Activated T-helper 9 cell treated with anti-CD3 and anti-CD28 coated beads, Interleukin-2, amount 50 U/mL, for 16 hours (primary cell): Measurements from ENCODE around the gene ARHGAP42.

Source experiments
- DNase-seq: peaks from one replicate; pipeline ENCODE4 v3.0.0-alpha.2; 2020; ENCODE audit warnings: low read depth

The ARHGAP42 gene

DNA sequence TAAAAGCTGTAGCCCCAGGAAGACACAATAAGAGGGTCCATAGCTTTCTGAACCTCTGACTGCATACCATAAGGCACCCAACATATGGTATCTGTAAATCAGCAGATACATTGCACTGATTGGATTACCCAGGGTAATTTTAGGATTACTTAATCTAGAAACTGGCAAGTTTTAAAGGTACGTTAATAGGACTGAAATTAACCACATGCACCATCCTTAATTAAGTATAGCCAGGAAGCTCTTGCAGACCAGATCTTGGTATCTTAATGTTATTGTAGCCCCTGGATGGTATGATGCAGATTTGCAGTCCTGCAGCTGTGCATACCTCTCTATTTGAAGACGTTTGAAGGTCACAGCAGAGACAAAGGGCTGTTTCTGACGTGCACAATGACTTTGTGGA, 72.8 kb downstream of the ARHGAP42 start:
- DNase-seq, result no peak

DNA sequence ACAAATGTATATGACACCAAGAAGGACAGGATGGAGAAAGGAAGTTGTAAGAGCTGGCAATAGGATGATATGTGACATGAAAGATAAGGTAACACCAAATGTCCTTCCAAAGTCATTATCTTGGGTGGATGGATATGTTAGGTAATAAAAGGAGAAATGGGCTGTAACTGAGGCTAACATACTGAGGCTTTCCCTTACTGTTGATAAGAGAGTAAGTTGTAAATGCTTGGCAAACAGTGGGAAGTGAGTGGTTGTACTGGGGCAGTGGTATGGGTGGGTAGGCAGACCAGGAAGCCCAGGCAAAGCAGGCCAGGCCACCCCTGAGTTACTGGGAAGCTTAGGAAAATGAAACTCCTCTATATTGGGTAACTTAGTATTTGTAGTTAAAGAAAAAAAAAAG, 73.7 kb downstream of the ARHGAP42 start:
- DNase-seq, result no peak

DNA sequence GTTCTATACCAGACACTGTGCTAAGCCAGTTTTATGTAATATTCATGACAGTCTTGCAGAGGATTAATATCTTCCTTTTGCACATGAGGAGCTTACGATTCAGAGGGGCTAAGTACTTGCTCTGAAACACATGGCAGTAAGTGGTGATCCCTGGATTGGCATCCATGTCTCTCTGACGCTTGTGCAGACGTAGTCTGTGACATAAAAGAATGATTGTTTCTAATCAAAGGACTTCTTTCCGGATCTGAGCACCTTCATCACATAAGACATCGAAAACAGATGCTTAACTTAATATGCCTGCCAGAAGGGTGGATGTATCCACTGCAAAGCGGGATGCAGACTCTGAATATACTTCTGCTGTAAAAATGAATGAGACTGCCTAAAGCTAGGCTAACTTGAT, 74.8 kb downstream of the ARHGAP42 start:
- no peak for DNase-seq

DNA sequence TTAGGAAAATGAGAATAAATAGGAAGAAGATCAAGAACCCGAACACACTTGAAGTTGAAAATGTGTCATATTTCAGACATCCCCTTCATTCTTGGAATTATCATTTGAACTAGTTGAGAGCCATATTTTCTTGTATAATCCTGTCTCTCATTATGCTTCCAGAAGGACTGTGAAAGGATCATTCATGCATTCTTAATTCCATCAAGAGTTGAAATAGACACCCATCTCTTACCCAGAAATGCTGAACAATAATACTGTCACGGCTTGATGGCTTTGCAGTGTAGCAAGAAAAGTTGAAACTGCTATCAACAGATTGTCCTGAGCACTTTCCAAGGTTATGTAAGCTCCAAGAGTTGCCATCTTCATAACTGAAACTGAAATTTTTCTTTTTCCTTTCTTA, 79.7 kb downstream of the ARHGAP42 start:
- DNase-seq, result no peak

DNA sequence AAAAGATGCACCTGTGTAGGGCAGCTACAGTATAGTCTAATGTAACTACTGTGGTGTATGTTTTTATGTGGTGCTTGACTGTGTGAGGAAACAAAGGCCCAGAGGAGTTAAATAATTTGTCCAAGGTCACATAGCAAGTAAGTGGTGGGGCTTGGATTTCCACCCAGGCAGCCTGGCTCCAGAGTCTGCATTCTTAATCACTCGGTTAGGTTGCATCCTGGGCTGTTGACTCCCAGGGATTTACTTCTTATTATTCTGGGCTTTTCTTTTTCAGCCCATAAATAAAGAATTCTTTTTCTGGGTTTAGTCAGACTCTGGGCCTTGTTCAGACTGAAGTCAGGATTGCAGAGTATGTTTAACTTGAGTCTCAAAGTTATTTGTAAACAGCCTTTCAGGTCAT, 82.1 kb downstream of the ARHGAP42 start:
- no peak for DNase-seq

DNA sequence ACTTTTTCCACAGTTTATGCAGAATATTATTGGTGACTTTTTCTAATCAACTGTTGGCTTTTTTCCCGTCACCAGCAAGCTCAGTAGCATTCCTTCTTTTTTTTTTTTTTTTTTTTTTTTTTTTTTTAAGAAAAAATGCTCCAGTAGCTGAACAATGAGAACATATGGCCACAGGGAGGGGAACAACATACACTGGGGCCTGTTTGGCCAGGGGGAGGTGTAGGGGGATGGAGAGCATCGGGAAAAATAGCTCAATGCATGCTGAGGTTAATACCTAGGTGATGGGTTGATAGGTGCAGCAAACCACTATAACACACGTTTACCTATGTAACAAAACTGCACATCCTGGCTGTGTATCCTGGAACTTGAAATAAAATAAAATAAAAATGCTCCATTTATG, 82.5 kb downstream of the ARHGAP42 start:
- no peak for DNase-seq

DNA sequence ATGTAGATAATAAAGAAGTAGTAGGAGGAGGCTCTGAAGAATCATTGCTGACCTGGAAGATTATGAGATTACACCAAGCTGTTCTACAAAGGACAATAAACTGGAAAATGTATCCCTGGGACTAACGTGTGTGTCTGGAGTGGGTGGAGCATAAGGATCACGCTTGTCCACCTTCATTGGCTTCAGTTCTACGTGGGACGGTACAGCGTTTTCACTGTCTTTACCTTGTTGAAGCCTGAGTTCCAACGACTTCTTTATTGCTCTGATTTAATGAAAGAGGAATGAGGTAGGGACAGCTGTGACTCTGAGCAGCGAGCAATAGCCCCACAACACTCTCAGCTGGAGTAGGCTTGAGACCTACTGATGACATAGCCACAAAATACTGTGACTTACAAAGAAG, 87.0 kb downstream of the ARHGAP42 start:
- no peak for DNase-seq

DNA sequence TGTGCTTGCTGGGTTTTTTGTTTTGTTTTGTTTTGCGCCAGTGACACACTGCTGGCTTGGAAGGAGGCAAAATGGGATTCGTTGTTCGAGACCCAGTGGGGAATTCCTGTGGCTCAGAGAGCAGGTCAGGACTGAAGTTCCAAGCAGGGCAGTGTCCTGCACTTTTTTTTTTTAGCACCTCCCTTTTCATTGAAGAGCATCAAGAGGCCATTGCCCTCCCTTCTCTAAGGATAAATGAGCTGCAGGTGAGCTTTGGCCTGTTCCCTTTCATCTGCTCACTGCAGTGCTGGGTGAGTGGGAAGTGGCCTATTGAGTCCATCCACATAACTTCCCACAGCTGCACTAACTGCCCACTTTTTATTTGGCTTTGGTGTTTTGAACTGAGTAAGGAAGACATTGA, 87.8 kb downstream of the ARHGAP42 start:
- DNase-seq, result no peak

DNA sequence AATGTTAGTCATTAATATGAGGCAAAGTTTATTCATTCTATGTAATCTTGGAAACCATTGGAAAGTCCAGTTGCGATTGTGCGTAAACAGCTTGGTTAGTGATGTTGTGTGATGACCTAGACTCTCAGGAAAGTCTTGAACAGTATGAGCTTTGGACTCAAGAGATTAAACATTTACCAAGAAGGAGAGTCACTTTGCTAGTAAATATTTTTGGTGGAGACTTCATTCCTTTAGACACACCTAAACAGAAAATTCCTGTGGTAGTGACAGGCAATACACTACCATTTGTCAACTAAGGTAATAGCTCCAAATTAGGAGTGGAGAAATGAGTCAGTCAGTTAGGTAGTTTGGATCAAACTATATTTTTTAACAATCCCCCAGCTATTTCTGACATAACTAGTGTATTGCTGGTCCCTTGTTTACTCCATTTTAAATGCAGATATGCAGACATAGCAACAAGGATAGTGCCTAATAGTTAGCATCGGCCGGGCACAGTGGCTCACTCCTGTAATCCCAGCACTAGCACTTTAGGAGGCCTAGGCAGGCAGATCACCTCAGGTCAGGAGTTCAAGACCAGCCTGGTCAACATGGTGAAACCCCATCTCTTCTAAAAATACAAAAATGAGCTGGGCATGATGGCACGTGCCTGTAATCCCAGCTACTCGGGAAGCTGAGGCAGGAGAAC, 89.3 kb downstream of the ARHGAP42 start:
- no peak for DNase-seq

DNA sequence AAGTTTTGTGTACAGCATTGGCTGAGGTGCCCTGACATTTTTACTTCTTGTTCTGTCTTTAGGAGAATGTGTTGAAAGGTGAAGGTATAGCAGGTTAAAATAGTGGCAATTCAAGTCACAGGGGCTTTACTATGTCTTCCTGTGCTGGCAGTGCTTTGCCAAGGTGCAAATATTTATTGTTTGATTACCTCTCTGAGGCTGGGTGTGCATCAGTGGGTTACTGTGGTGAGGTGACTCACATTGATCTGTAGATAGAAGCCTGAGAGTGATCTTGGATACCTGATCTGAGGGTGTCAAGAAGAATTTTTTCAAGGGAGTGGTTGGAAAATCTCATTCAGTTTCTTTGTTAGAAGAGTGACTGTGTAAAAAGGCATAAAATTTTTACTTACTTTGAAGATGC, 90.0 kb downstream of the ARHGAP42 start:
- DNase-seq, result no peak

DNA sequence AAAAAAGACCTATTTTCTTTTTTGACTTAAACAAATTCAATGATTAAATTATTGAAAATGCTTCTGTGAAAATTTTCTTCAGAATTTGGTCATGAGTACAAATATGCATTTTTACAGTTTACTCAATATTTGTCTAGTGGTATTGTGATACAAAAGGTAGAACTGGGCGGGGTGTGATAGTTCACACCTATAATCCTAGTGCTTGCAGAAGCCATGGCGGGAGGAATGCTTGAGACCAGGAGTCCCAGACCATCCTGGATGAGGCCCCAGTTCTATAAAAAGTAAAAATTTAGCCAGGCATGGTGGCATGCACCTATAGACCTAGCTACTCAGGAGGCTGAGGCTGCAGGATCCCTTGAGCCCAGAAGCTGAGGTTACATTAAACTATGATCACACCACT, 90.6 kb downstream of the ARHGAP42 start:
- no peak for DNase-seq

DNA sequence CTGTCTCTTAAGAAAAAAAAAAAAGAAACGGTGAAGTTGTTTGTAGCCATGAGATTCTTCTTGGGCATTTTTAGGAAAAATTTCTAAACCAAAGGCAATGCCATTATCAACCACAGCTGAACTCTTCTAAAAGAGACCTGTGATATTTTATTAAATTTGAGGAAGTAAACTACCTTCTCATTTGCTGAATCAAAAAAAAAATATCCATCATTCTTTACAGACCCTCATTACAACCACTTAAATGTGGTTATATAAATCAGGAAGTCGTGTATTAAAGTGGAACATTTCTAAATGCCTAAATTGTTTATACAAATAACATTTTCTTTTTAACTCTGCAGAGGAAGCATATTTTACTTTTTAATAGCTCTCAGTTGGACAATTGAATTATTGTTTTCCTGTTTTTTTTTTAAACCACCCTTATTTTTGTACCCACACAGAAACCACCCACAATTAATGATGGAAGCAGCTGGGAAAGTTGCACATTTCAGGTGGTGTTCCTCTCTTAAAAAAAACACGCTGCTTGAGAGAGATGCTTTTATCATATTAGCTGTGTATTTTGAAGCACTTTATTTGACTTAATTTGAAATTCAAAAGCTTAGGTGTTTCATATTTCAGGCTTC, 91.2 kb downstream of the ARHGAP42 start:
- DNase-seq, result no peak

DNA sequence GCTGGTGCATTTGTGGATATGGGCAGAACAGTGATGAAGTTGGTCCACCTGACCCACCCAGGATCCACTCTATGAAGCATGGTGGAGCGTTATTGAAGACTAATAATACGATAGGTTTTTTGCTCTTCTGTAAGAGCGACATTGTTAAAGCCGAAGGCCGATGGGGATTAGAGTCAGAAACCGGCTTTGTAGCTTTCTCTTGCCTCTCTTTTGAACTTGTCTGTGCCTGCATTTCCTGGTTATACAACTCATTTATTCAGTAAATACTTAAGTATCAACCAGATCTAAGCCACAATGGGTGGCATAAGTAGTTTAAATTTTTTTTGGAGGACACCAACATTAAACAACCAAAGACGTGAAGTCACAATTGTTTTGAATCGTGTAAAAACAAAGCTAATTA, 93.4 kb downstream of the ARHGAP42 start:
- no peak for DNase-seq

DNA sequence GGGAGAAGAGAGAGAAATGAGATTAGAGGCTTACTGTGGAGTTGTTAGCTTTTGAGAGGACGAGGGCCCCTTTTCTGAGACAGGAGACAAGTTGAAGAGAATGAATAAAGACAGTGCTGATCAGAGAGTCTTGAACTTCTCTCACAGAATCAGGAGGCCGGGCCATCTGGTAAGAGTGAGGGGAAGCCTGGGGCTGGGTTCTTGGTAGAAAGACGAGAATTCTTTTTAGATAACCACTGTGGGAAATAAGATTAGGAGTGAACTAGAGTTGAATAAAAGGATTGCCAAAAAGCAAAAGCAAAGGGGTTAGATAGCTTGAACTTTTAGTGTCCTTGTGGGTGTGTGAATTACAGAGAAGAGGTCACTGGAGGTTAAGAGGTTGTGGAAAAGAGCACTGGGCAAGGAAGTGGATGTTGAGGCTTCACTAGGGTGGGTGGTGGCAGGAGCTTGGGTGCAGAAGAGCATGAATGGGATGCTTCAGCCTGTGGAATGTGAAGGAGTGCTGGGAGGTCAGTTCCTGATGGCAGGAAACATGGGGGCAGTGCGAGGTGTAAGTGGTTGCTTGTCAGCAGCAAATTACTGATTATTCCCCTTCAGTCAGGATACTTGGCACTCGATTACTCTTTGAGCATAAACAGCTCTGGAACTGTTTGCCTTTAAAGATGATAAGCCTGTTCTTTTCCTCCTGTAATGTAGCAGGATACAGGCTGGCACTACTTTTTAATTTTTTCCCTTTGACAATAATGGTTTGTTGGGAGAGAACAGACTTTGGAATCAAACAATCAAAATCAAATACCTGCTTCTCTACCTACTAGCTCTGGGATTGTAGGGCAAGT, 98.3 kb downstream of the ARHGAP42 start:
- DNase-seq, result no peak

DNA sequence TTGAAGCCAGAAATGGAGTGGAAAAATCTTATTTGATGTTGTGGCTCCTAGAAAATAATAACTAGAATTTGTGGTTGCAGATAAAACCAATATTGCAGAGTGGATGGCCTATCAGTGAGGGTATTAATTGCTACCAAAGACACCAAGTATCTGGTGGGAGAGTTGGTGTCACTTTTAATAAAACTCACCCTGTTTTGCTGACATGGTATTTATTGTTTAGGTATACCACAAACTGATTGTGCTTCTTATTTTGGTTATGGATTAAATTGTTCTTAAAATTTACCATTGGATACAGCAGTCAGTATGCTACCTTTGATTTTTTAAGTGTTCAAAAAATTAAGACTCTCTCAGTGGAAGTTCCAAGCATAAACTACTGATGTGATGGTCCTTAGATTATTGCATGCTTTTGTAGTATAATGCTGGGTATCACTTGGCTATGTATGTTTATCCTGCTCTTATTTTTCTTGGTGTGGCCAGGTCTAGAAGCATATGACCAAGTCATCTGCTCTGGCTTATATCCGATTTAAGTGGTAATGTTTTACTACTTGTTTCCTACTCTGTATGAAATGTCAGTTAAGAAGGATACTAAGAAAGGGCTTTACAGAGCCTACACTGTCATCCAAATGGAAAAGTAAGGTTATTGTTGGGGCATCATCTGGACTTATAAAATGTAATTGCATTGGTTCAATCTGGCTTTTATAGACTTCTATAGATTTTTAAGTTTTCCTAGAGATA, 101.6 kb downstream of the ARHGAP42 start:
- no peak for DNase-seq

DNA sequence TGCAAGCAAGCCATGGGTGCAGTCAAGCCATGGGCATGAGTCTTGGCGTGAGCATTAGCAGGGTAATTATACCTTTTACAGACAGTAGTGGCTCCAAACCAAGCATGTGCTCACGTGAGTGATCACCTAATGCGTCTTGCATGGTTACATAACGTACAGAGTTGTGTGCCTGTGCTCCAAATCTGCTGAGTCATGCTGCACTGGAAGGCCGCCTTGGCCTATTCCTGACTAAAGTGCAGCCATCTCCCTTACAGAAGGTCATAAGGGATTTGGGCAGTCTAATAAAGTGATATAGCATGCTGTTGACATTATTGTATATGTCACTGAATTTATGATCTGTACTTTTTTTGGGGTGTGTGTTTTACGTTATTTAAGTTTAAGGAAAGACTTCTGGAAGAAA, 102.4 kb downstream of the ARHGAP42 start:
- no peak for DNase-seq

DNA sequence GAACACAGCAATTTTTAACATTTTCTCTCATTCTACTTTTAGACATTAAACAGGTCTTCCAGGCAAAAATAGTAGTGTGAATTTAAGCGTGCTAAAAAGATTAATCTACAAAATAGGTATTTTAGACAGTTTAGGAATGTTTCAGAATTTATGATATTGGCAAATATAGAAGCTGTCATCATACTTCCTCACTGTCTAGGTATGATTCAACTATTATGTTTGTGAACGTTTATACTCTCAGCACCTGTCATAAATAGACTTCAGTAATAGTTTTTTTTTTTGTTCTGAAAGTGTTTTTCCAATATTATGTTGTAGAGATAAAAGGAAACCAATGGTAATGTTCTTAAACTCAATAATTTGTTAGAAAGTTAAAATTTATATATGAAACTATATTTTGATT, 103.0 kb downstream of the ARHGAP42 start:
- no peak for DNase-seq

DNA sequence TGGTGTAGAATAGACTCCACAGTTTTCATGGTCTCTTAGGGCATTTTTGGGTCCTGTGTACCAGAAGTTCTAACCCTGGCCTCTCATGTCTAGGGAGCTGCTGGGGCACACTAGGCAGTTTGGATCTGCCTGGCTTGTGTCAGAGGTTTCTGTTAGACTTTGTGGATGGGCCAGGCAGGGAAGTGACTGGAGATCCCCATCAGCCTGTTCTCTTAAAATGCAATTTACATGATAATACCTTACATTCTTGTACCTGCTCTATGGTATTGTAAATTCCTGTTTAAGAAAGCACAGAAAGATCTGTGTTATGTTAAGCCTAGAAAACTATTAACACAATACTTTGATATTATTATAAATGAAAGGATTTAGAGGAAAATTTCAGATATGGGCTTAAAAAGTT, 104.0 kb downstream of the ARHGAP42 start:
- no peak for DNase-seq

DNA sequence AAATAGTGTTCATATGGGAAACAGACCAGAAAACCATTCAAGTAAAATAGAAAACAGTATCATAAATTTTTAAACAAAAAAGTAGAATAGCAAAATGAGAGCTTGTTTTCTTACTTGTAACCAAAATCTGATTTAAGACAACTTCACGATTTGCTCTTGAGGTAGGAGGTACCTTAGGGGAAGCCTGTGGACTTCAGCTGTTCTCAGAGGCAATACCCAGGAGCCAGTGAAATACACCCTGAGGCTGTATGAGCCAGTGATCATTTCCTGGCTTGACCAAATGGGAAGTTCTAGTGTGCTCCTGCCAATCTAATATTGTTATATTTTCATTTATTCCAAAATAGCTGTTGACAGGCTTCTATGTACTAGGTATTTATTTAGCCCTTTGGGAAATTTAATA, 104.8 kb downstream of the ARHGAP42 start:
- no peak for DNase-seq

DNA sequence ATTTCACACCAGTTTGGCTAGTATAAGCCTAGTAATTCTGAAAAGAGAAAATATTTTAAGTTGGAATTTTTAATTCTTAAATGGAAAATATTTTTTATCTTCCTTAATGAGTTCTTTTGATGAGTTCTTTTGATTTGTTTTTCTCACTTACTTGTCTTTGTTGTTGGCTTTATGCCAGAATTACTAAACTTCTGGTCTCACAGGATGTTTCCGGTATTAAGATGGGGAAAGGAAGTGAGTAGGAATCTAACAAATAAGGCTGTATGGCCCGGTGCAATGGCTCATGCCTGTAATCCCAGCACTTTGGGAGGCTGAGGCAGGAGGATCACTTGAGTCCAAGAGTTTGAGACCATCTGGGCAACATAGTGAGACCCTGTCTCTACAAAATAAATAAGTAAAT, 106.4 kb downstream of the ARHGAP42 start:
- DNase-seq, result no peak

DNA sequence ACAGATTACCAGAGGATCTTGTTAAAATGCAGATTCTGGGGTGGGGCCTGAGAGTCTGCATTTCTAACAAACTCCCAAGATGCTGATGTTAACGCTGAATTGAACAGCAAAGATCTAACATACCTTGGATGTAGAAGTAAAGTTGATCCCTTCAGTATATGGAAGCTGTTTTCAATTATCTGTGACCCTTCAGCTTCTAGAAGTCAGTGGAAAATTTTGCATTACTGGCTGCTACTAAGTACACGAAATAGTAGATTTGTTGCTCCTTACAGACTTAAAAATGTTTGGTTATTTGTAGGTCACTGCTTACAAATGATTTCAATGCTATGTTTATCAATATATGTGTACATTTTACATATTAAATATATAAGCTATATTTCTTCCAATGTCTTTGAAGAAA, 107.4 kb downstream of the ARHGAP42 start:
- no peak for DNase-seq

DNA sequence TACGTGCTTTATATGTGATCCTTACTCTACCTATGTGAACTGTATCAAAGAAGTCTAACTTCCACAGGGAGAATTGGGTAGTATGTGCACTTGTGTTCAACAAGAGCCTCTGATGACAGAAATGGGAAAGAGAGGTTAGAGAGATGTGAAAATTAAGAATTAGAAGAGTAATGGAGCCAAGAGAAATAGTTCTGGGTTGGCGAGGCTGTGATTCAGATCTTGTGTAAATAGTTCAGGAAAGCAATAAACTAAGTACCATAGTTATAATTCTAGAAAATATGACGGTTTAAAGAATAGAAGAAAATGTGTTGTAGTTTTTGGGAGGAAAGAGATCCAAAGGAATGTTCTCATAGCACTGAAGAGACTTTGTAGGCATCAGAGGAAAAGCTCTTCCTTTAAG, 112.4 kb downstream of the ARHGAP42 start:
- no peak for DNase-seq

DNA sequence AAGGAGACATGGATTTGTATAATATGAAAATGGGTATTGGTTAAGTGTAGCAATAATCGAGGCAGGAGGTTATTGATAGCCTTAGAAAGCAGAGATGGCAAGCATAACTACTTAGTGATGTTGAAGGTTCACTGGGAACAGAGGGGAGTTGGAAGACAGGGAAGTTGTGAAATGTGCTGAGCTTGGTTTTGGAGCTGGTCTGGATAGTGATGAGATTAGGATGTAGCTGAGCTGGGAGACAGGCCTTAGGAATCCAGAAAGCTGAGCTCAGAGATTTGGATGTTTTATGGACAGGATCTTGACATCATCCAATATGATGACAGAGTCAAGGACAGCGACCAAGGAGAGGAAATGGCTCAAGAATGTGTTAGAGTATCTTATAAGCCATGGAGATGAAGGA, 113.1 kb downstream of the ARHGAP42 start:
- no peak for DNase-seq
